Measurements from ENCODE around the gene HAPSTR1.
A peak's percentile ranks its signal among the peaks of the same experiment; 100 is the strongest.
"Not testable (repeated sequence)": the region's sequence is repeated elsewhere in the genome, so short reads cannot be mapped to it uniquely, and the experiment has no call there.

The HAPSTR1 gene, protein sequence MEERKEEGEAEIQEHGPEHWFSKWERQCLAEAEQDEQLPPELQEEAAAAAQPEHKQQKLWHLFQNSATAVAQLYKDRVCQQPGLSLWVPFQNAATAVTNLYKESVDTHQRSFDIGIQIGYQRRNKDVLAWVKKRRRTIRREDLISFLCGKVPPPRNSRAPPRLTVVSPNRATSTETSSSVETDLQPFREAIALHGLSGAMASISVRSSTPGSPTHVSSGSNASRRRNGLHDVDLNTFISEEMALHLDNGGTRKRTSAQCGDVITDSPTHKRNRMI

DNA sequence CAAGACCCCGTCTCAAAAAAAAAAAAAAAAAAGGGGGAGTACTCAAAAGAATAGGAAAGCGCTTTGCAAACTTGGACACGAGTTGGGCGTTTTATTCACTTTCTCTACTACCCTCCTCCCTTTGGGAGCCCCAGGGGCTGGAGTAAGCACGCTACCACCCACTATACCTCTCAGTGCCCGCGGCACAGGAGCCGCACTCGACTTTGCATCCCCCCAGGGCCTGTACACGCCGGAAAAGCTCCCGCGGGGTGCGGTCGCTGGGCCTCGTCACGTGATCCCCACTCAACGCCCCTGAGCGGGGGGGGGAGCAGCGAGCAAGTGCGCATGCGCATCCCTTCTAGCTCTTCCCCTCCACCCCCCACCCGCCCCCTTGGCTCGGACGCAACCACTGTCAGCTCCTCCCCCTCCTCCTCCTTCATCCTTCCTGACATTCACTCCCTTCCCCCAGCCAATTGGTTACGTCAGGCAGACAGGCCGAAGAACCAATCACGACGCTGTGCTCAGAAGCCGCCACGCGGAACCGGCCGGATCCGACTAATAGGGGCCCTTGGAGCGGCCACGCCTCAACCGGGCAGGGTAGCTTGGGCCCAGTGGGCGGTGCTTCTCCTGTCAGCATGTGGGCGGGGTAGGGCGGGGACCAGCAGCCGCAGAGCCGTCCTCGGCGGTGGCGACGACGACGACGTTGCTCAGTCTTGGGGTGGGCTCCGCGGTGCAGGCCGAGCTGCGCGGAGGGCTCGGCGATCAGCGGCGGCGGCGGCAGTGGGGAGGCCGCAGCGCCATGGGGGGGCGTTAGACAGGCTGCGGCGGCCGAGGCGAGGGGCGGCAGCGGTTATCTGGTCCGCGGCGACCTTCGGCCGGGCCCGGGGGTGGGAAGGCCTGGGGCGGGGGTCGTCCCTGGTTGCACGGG lies at the start of gene HAPSTR1:
Gene HAPSTR1, plus strand, starts transcription at position 685 of the 907 bp plus-strand sequence. CDS start 401 bp downstream, outside the sequence.
- peak; percentile 99 for DNase-seq (ENCODE audit: low spot score)

DNA sequence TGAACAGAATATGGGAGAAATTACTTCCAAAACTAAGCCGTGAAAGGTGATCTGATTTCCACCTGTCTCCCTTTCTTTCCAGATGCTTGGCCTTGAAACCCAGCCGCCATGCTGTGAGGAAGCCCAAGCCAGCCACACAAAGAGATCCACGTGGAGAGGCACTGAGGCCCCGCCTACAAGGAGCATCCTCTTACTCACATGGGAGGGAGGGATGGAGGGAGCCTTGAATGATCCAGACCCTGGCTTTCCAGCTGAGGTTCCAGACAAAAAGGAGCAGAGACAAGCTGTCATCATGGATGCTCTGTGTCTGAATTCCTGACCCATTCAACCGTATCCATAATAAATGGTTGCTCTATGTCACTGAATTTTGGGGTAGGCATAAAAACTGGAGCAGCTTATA lies 48.9 kb upstream of the HAPSTR1 start:
- no peak for DNase-seq (ENCODE audit: low spot score)

DNA sequence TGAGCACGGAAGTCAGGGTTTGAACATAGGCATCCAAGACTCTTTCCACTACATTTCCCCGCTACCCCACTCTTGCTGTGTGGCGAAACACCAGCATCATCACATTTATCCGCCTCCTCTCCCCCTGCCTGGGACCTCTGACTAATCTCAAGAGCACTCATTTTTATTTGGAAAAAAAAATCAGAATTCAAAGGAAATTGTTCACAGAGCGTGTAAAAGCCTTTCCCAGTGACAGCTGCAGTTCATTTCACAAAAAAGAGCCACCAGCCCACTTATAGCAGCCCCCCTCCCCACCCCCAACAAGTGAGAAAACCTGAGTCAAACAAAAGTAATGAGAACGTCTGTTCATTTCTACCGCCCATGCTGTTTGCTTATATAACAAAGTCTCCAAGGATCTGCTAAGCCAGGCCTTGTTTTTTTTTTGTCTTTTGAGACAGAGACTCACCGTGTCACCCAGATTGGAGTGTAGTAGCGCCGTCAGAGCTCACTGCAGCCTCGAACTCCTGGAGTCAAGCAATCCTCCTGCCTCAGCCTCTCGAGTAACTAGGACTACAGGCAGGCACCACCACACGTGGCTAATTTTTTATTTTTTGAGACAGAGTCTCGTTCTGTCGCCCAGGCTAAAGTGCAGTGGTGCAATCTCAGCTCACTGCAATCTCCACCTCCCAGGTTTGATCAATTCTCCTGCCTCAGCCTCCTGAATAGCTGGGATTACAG lies 48.3 kb upstream of the HAPSTR1 start:
- DNase-seq (ENCODE audit: low spot score), result no peak

DNA sequence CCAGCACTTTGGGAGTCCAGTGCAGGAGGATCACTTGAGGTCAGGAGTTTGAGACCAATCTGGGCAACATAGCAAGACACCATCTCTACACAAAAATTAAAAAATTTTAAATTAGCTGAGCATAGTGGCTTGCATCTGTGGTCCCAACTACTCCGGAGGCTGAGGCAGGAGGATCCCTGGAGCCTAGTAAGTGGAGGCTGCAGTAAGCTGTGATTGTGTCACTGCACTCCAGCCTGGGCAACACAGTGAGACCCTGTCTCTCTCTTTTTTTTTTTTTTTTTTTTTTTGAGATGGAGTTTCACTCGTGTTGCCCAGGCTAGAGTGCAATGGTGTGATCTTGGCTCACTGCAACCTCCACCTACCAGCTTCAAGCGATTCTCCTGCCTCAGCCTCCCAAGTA lies 45.9 kb upstream of the HAPSTR1 start:
- not testable (repeated sequence) for DNase-seq (ENCODE audit: low spot score)

DNA sequence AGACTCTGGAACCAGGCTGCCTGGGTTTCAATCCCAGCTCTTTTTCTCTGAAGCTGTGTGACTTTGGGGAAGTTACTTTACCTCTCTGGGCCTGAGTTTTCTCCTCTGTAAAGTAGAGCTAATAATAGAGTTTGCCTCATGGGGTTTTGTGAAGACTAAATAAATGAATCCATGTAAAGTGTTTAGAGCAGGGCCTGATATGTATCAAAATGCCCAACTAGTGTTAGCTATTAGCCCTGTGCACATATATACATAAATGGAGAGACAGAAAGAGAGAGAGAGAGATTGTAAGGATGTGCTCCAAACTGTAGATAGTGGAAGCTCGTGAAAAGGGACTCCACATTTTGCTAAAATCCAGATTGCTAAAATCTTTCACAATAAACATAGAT lies 44.8 kb upstream of the HAPSTR1 start:
- DNase-seq (ENCODE audit: low spot score), result no peak

DNA sequence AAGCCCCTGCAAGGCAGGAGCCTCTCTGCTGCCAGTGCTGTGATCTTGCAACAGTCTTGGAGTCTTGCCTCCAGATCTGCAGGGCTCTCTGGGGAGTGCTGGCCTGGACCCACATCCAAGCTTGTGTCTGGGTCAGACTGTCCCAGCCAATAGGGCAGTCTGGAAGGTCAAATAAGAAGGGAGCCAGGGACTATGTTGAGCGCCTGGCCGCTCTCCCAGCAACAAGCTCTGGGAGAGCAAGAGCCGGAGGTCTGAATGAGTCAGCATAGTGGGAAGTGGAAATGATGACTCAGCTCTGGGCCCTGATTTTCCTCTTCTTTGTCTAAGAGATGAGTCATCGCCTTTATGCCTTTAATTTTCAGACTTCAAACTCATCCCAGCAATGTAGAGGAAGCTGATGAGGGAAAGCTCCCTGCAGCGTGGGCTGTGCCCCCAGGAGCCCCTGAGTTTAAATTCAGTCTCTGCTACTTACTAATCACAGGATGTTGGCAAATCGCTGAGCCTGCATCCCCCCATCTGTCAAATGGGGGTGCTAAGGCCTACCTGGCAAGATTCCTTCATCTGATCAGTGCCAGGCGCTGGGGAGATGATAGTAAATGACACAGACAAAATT lies 43.6 kb upstream of the HAPSTR1 start:
- peak; percentile 99 for DNase-seq (ENCODE audit: low spot score)

DNA sequence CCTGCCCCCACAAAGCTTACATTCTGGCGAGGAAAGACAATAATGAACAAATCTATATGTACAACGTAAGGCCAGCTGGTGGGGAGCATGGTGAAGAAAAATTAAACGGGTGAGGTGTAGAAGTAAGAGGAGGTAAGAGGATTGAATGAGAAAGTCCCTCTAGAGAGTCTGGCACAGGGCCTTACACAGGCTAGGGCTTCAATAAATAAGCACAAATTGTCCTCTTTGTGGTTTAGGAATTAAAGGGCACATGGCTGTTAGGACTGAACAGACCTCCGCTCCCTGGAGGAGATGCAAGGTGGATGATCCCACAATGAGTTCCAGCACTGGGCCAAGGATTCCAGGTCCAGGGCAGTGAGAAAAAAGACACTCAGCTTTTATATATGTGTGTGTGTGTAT lies 43.1 kb upstream of the HAPSTR1 start:
- DNase-seq (ENCODE audit: low spot score), result no peak

DNA sequence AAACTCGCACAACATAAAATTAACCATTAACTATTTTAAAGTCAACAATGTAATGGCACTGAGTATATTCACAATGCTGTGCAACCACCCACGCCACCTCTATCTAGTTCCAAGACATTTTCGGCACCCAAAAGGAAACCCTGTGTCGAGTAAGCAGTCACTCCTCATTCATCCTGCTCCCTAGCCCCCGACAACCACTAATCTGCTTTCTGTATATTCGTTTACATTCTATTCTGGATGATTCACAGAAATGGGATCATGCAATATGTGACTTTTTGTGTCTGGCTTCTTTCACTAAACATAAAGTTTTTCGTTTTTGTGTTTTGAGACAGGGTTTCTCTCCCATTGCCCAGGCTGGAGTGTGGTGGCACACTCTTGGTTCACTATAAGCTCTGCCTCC lies 42.2 kb upstream of the HAPSTR1 start:
- DNase-seq (ENCODE audit: low spot score), result no peak

DNA sequence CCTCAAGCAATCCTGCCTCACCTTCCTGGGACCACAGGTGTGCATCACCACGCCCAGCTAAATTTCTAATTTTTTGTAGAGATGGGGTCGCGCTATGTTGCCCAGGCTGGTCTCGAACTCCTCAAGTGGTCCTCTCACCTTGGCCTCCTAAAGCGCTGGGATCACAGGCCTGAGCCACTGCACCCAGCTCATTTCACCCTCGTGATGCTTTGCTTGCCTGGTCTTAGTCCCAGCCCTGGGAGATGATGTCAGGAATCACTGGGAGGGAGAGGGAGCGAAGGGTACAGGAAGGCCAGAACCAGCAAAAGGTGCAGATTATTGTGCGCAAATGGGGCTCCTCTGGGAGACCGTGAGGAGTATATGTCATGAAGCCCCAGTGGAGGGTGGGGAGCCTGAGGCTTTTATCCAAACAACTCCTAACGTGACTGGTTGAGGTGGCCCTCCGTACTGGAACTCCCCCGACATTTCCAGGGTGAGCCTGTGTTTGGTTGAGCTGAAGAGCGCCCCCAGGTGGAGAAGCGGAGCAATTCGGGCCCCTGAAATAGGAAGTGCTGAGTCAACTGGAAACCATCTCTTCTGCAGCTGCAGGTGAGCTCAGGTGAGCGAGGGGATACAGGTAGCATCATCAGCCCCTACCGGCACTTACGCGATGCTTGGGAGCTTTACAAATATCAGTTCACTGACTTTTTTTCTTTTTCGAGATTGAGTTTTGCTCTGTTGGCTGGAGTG lies 41.2 kb upstream of the HAPSTR1 start:
- DNase-seq (ENCODE audit: low spot score), result no peak

DNA sequence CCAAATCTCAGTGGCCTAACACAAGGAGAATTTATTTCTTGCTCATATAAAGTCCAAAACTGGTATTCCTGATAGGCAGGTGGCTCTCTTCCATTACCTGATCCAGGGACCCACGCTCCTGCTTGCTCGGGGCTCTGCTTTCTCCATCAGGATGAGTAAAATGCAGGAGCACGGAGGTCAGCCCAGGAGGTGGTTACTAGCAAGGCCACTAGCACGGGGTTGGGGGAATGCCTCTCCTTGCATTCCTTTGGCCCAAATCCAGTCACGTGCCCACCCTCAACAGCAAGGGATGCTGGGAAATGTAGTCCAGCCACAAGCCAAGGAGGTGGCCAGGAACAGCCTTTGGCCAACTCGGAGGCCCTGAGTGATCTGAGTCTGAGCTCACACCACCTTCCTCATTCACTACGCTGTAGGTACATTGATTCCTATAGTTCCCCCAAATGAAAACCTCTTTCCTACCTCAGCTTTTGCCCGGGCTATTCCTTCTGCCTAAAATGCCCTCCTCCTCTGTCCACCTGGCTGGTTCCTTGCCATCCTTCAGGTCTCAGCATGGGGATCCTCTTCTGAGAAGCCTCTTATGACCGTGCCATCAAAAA lies 38.3 kb upstream of the HAPSTR1 start:
- DNase-seq (ENCODE audit: low spot score), result peak; percentile 54

DNA sequence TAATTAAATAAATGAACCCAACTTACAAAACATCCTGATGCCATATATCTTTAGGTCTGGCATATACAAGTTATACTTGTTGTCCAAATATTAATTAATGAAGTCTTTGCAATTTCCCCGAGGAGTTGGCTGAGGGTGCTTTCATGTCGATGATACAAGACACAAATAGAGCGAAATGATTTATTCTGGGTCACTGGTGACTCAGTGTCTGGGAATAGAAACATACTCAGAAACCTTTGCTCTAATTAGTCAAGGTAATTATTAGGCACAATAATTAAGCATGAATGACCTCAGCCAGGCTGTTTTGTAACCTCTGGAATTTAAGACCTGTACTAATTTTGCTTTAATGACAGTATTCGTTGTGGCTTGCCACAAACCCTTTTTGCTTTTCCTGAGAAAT lies 37.0 kb upstream of the HAPSTR1 start:
- no peak for DNase-seq (ENCODE audit: low spot score)

DNA sequence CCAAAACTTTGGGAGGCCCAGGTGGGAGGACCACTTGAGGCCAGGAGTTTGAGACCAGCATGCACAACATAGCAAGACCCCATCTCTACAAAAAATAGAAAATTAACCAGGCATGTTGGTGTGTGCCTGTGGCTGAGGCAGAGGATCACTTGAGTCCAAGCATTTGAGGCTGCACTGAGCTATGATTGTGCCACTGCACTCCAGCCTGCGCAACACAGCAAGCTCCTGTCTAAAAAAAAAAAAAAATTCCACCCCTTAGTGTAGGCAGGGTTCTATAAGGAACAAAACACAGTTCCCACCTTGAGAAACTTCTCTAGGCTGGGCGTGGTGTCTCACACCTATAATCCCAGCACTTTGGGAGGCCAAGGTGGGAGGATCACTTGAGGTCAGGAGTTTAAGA lies 36.3 kb upstream of the HAPSTR1 start:
- no peak for DNase-seq (ENCODE audit: low spot score)

DNA sequence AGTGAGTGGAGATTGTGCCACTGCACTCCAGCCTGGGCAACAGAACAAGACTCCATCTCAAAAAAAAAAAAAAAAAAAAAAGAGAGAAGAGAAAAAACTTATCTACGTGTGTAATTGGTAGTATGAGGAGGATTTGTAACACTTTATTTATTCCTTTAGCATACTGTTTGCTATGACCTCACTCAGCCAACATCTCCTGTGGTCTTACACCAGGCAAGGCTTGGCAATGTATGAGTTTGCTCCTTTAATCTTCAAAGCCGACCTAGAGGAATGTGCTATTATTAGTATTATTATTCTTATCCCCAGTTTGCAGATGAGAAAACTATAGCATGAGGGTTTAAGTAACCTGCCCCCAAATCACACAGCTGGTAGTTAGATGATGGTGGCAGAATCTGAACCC lies 35.8 kb upstream of the HAPSTR1 start:
- DNase-seq (ENCODE audit: low spot score), result no peak

DNA sequence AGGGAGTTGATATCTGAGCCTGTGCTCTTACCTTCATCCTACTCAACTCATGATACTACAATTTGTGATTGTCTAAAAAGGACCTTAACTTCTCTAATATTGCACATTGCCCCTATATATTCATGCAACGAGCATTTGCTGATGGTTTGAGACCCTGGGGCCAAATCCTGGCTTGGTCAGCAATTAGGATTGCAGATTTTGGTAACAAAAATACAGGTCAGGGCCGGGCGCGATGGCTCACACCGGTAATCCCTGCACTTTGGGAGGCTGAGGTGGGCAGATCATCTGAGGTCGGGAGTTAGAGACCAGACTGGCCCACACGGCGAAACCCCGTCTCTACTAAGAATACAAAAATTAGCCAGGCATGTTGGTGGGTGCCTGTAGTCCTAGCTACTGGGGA lies 35.4 kb upstream of the HAPSTR1 start:
- no peak for DNase-seq (ENCODE audit: low spot score)

DNA sequence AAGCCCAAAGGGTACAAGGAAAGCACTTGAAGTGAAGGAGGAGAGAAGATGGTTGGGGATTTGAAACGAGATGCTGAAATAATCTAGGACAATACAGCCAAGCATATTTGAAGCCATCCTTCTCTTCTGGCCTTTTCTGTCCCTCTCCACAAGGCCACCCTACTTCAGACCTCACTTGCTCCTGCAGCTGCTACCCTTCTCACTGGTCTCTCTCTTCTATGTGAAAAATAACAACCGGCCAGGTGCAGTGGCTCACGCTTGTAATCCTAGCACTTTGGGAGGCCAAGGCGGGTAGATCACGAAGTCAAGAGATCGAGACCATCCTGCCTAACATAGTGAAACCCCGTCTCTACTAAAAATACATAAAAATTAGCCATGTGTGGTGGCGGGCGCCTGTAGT lies 33.2 kb upstream of the HAPSTR1 start:
- no peak for DNase-seq (ENCODE audit: low spot score)

DNA sequence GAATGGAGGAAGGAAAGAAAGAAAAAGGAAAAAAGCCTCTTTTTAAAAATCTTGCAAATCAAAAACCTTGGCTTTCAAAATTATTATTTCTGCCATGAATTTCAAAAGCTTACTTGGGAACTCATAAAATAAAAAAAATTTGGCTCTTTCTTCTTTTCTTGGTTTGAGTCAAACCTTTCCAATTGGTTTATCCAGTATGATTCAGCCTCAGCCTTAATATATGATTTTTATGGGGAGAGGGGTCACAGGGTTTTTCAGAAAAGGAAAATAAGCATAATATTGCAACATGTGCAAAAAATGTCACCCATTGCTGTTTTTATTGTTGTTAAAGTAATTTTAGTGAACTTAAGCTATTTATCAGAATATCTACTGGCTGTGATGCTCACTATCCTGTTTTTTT lies 31.2 kb upstream of the HAPSTR1 start:
- DNase-seq (ENCODE audit: low spot score), result no peak

DNA sequence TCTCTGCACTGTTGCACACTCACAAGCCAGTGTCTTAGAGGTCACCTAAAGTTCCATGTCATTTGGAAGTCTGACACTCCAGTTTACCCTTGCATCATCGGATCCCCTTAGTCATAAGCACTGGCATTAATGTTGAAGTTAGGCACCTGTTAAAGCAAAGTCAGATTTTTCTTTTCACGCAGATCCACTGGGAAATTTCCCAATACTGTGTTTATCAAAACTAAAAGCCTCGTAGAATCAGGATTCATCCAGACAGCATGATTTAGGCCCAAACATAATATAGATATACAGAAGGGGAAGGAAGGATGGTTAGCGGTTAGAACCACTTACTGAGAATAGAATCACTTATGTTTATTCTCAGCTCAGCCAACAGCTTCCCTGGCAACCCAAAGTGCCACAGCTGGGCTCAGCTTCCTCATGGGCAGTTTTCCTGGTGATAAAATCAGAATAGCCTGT lies 30.1 kb upstream of the HAPSTR1 start:
- DNase-seq (ENCODE audit: low spot score), result peak; percentile 53

DNA sequence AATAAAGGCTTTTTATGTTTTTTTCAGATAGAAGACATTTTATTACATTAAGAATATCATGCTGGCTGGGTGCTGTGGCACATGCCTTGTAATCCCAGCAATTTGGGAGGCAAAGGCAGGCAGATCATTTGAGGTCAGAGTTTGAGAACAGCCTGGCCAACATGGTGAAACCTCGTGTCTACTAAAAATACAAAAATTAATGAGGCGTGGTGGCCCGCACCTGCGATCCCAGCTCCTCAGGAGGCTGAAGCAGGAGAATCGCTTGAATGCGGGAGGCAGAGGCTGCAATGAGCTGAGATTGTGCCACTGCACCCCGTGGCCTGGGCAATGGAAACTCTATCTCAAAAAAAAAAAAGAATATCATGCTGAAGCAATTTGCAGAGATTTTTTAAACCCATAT lies 29.1 kb upstream of the HAPSTR1 start:
- DNase-seq (ENCODE audit: low spot score), result no peak

DNA sequence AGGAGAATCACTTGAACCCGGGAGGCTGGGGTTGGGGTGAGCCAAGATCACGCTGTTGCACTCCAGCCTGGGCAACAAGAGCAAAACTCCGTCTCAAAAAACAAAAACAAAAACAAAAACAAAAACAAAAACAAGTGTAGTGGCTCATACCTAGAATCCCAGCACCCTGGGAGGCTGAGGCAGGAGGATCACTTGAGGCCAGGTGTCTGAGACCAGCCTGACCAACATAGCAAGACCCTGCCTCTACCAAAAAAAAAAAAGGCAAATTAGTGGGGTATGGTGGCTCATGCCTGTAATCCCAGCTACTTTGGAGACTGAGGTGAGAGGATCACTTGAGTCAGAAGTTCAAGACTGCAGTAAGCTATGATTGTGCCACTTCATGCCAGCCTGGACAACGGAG lies 26.4 kb upstream of the HAPSTR1 start:
- DNase-seq (ENCODE audit: low spot score), result no peak

DNA sequence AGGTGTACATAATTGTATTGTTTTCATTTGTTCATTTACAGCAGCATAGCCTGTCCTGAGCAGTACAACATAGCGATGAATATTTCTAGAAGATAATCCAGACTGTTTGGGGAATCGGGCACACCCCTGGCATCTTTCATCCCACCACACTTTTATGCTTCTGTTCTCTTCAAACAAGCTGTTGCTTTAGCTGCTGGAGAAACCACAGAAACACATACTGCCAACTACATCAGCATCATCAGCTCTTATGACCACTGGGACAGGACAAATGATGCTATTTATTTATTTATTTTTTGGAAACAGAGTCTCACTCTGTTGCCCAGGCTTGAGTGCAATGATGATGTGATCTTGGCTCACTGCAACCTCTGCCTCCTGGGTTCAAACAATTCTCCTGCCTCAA lies 22.6 kb upstream of the HAPSTR1 start:
- DNase-seq (ENCODE audit: low spot score), result no peak

DNA sequence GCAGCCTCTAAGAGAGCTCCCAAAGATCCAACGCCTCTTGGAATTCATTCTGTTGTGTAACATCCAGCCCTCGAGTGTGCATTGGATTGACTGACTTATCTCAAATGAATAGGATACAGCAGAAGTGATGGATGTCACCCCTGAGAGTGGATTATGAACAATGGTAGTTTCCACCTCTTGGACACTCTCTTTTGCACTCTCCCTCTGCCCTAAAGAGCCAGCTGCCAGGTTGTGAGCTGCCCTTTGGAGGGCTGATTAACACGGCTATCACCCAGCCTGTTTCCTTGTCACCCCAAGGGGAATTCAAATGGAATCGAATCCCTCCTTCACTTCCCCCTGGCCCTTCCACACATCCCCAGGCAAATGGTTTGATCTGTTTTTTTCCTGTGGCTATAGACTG lies 21.2 kb upstream of the HAPSTR1 start:
- DNase-seq (ENCODE audit: low spot score), result no peak

All from RKO (cell line).